ENCODE data around the gene KLC1.

The KLC1 gene

DNA sequence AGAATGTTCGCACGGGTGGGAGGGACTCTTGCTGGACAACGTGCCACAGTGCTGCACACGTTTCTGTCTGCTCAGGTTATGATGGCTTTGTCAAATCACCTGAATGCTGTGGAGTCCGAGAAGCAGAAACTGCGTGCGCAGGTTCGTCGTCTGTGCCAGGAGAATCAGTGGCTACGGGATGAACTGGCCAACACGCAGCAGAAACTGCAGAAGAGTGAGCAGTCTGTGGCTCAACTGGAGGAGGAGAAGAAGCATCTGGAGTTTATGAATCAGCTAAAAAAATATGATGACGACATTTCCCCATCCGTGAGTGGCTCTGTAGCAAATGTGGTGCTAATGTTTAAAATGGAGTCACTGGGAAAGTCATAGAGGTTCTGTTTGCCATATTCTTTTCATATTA, 28.5 kb downstream of the KLC1 start:
- no peak for DNase-seq (ENCODE audit: low read depth in 2 of 2, low spot score in 1 of 2)

DNA sequence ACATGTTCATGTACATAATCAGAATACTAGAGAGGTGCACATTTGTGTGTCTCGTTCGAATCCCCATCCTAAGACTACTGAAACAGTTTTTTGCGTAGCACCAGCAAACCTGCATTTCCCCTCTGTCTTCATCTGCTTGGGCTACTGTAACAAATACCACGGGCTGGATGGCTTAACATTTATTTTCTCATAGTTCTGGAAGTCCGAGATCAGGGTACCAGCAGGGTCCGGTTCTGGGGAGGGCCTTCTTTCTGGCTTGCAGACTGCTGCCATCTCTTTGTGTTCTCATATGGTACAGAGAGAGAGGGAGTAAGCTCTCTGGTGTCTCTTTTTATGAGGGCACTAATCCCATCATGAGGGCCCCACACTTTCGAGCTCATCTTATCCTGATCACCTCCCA, 30.6 kb downstream of the KLC1 start:
- DNase-seq (ENCODE audit: low read depth in 2 of 2, low spot score in 1 of 2) = no peak

DNA sequence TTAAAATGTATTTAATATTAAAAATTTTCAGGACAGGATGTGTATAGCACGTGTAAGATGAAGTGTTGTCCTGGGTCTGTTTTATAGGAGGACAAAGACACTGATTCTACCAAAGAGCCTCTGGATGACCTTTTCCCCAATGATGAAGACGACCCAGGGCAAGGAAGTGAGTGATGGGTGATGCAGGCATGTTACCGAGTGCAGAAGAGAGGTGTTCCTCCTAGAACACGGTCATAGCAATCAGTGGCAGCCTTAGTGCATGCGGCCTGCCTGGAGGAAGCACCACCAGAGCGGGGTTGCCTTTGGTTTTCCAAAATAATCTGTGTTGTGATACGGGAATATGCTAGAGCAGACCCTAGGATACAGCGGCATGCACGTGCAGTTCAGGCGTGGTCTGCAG, 33.0 kb downstream of the KLC1 start:
- no peak for DNase-seq (ENCODE audit: low read depth in 2 of 2, low spot score in 1 of 2)

DNA sequence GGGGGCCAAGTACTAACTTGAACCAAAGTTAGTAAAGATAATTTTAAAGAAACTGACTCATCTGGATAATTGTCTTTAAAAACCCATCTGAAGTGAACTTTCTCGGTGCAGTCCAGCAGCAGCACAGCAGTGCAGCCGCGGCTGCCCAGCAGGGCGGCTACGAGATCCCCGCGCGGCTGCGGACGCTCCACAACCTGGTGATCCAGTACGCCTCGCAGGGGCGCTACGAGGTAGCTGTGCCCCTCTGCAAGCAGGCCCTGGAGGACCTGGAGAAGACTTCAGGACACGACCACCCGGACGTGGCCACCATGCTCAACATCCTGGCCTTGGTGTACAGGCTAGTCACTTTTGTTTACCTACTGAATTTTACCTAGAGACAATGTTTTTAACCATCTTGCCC, 33.6 kb downstream of the KLC1 start:
- DNase-seq (ENCODE audit: low read depth in 2 of 2, low spot score in 1 of 2) = no peak

DNA sequence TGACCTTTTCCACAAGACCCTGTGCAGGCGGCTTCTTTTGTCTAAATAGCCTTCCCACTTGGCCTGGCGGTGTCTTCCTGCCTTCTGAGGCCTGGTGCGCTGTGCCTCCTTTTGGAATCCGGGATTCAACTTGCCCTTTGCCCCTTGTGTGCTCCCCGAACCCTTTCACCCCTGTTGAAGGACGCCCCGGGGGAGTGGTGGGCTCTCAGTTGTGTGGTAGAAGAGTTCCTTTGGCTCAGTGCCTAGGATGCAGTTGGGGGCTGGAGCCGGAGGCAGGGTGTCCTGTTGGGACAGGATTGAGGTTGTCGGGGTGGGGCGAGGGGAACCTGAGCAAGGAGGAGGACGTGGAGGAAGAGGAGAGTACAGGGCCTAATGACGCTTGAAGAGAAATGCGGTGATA, 34.5 kb downstream of the KLC1 start:
- no peak for DNase-seq (ENCODE audit: low read depth in 2 of 2, low spot score in 1 of 2)

DNA sequence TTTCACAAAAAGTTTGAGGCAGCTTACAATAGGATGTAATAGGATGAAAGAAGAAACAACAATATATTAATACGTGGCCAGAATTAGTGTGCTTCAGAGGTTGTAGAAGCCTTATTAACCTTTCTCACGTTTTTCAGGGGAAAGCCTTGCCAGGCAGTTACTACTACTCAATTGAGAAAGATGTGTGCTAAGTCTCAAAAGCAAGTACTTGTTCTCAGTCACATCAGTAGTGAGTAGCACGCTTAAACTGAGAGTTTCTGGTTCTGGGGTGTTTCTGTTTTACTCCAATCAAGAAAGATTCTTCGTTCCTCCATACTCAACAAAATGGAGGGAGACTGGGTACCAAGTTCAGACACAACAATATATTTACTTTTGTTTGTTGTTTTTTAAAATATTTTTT, 38.7 kb downstream of the KLC1 start:
- DNase-seq (ENCODE audit: low read depth in 2 of 2, low spot score in 1 of 2) = no peak

DNA sequence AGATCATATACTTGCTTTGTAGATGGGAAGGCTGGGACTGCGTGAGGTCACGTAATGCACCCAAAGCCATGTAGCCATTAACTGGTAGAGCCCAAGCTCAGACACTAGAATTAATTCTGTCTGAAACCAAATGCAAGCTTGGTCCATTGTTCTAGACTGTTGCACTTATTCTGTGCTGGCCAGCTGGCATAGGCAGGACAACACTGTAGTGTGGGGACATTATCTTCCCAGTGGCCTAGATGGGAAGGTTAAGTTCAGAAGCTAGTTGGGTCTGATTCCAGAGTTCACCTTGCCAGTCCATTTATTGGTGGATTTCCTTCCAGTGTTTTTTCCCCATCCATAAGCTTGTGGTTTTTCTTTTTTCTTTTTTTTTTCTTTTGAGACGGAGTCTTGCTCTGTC, 39.1 kb downstream of the KLC1 start:
- DNase-seq (ENCODE audit: low read depth in 2 of 2, low spot score in 1 of 2) = no peak

DNA sequence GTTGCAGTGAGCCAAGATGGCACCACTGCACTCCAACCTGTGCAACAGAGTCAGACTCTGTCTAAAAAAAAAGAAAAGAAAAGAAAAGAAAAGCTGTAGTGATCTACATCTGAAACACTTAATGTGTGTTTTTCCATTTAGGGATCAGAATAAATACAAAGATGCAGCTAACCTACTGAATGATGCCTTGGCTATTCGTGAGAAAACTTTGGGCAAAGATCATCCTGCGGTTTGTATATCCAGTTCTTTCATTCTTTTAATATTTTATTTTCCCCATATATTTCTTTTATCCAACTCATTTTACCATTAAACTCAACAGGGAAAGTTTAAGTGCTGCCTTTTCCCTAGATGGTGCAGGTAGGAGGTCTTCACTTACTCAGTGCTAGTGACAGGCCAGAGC, 40.4 kb downstream of the KLC1 start:
- DNase-seq (ENCODE audit: low read depth in 2 of 2, low spot score in 1 of 2) = no peak

DNA sequence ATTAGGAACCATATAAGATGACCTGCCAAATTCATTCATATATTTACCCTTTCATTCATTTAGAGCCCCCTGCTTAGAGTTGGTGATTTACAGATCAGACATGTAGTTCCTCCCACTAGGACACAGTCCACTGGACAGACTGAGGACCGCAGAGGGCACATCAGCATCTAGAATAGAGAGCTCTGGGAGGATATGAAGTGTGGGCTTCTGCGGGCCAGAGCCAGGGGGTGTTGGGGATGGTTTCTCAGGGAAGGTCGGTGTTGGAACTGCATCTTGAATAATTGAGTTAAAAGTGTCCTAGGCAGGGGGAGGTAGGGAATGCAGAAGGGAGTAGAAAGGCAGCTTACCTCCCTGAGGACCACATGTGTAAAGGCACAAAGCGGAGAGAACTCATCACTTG, 42.9 kb downstream of the KLC1 start:
- DNase-seq (ENCODE audit: low read depth in 2 of 2, low spot score in 1 of 2) = no peak

DNA sequence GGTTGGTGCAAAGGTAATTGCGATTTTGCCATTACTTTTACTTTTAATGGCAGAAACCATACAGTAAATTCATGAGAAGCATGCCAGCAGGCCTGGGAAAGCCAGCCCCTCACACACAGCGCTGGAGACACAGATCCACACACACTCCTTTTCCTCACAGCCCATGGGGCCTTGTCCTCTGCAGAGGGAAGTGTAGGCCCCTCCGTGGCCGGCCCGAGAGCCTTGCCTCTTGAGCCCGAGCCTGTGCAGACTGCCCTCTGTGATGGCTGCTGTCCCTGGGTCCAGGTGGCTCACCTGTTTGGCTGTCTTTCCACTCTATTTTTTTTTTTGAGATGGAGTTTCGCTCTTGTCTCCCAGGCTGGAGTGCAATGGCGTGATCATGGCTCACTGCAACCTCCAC, 46.9 kb downstream of the KLC1 start:
- DNase-seq (ENCODE audit: low read depth in 2 of 2, low spot score in 1 of 2) = no peak

DNA sequence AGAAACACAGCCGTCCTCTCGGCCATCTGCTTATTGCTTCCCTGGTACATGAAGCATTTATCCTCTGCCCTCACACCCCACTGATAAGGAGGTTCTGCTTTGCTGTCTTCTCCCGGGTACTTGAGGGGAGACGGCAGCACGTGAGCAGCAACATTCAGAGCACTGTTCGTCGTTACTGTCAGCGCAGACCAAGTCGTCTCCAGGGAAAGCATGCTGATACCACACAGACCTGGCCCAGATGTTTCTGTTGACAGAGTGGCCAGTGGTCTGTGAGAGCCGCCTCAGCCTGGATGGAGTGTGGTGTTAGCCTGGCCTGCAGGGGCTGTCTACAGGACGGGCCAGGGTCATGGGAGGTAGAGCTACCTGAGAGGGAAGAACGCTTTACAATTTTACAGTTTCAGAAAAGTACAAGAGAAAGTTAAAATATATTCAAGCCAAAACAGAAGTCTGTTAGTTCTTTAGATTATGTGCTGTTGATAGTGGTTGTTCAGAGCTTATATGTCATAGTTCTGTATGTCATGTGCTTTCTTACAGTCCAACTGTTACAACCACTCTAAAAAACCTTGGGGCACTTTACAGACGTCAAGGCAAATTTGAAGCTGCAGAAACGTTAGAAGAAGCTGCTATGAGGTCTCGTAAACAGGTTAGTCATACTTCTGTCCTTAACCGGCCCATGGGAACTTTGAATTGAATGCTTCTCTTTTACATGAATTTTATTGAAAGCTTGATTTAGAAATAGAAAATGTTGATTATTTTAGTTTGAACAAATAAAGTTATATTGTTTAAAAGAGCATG, 48.1 kb downstream of the KLC1 start:
- no peak for DNase-seq (ENCODE audit: low read depth in 2 of 2, low spot score in 1 of 2)

DNA sequence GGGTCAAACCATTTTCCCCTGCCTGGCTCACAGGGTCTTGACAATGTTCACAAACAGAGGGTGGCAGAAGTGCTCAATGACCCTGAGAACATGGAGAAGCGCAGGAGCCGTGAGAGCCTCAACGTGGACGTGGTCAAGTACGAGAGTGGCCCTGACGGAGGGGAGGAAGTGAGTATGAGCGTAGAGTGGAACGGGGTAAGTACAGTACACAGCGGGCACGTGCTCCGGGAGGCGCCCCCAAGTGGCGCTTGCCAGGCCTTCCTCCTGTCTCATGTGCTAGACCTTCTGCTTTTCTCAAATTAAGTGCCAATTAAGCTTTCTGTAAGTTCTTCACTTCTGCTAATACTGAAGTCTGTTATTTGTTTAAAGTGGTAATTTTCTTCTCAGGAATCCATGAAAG, 50.3 kb downstream of the KLC1 start:
- no peak for DNase-seq (ENCODE audit: low read depth in 2 of 2, low spot score in 1 of 2)

DNA sequence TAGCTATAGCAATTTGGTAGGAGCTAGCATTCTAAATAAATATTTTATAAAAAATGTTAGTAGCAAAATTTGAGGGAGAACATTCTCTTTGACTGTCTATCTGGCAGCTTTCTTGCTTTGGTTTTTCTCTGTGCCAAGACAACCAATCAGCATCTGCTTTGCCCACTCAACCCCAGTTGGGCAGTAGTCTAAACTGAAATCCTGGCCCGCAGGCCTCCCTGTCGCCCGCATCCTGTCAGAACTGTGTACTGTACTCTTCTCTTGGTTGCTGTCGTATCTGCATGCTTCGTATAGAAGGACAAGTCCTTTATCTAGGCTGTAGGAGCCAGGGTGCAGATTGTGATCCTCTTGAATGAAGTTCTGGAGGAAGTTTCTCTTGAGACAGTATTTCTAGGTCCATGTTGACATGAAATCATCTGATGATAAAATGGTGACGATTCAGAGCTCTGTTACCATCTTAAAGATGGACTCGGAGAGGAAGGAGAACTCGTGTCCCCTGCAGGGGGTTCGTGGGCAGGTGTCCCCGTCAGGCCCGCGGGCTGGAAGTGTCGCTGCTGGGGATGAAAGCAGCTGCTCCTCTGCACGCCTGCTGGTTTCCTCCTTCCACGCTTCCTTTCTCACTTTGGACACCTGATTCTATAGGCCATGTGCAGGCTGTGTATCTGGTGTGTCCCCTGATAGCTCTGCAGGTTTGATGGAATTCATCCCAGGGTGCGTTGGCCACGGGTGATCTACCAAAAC, 51.6 kb downstream of the KLC1 start:
- no peak for DNase-seq (ENCODE audit: low read depth in 2 of 2, low spot score in 1 of 2)

DNA sequence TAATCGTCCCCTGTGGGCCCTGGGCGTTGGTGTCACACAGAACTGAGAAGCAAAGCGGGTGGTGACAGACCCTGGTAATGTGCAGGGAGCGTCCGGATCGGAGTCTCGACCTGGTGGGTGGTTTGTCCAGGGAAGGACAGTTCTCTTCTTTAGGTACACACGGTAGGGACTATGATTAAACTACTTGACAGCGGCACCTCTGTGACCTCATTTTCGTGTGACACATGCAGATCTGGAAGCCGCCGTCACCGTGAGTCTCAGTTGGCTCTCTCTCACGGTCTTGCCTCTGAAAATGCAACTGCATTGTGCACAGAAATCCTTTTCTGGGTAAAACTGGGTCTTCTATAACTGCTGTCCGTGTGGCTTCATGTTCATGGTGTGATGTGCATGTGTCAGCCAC, 54.1 kb downstream of the KLC1 start:
- no peak for DNase-seq (ENCODE audit: low read depth in 2 of 2, low spot score in 1 of 2)

DNA sequence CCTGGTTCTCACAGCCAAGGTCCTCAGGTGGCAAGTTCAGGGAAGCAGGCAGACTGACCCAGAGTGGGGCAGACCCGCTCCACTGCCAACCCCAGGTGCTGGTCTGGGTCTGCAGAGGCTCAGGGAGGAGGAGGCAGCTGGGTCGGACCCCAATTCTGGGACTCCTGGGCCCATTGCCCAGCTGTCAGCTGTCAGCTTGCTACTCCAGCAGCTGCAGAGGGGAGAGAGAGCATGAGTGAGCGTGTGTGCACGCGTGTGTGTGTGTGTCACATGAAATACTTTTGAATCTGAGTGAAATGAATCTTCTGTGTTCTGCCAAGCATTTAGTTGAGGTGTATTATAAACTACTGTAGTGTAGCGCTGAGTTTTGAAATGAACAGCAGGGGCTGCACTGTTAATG, 55.5 kb downstream of the KLC1 start:
- no peak for DNase-seq (ENCODE audit: low read depth in 2 of 2, low spot score in 1 of 2)

DNA sequence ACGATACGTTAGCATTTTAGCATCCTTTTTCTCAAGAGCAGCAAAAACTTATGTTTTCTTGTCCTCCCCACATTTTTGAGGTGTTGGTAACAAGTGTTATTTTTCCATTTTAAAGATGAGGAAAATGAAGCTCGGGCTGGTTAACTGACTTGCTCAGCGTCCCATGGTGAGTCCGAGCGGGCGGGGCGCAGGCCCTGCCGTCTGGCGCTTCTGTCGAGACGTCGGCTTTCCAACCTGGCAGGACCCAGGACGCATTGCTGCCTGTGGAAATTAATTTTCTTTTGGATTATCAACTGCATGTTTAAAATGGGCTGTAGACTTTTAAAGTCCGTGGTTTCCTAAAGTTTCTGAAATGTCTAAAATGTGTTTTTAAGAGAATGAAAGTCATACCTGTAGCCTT, 55.9 kb downstream of the KLC1 start:
- no peak for DNase-seq (ENCODE audit: low read depth in 2 of 2, low spot score in 1 of 2)

DNA sequence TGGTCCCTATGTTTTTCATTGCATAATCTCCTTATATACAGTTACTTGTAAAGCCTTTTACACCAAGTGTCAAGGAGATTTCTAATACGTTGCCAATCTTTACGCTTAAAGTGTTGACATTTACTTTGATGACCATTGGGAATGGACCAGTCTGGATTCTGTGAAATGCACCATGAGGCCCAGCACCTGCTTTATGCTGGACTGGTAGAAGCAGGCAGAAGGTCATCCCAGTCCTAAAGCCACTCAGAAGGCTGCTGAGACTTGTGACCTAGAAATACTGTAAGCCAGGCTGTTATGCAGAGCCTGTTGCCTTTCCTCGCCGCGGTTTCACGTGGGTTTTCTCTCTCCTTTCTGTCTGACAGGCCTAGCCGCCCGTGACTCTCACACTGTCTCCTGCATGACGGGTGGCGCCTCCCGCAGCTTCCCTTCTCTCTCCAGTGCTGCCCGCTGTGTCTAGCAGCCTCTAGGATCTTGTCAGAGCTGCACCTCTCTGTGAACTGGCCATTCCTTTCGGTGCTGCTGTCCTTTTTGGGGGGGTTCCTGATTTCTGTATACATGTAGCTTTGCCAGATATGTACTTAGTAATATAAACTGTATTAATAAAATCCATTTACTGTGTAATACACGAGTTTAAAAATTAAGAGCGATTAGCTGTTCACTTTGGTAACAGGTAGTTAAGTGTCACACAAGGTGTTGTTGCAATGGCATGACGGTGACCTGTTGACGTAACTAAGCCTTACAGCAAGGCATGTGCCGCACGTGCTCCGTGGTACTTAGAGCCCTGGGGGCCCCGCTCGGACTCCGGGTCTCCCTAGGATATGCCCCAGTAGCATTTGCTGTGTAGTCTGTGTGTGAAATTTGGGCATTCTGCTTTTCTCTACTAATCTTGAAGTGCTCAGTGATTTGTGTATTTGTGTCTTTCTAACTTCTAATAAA, 56.5 kb downstream of the KLC1 start:
- DNase-seq (ENCODE audit: low read depth in 2 of 2, low spot score in 1 of 2) = no peak

DNA sequence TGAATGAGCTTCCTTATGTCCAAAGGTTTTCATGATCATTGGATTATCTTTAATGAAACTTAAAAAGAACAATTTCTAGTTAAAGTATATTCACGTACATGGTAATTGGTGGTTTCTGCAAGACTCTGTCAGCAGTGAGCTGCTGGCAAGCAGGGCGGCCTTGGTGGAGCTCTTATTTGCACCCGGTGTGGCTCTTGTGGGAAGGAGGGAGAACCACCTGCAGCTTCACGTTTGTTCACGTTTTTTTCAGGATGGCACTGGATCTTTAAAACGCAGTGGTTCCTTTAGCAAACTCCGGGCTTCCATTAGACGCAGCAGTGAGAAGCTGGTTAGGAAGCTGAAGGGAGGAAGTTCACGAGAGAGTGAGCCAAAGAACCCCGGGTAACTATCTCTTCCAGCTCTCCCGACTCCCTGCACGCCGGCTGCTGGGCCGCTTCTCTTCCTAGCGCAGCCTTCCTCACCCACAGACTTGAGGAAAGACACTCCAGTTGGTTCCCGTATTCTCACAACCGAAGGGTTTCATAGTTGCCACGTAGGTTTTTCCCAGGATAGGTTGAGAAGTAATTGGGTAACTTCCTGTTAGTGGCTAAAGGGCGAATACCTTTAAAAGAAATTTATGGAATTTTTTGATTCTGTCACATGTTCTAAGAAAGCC, 57.9 kb downstream of the KLC1 start:
- DNase-seq (ENCODE audit: low read depth in 2 of 2, low spot score in 1 of 2) = no peak

DNA sequence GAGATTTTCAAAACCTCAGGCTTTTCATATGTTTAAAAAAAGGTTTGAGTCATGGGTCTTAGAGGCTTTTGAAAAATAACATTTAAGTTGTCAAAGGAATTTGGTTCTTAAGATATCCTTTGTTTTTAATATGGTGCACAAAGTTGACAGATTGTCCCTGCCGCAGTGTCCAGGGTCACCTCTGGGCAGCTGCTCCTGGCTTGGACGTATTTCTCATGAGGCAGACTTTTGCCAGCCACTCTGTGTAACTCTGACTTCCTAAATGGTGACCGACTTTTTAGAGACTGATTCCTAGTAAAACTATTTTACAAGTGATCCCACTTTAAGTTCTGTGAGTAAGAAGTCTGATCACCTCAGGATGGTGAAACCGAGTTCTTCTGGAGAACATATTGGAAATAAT, 58.7 kb downstream of the KLC1 start:
- no peak for DNase-seq (ENCODE audit: low read depth in 2 of 2, low spot score in 1 of 2)

DNA sequence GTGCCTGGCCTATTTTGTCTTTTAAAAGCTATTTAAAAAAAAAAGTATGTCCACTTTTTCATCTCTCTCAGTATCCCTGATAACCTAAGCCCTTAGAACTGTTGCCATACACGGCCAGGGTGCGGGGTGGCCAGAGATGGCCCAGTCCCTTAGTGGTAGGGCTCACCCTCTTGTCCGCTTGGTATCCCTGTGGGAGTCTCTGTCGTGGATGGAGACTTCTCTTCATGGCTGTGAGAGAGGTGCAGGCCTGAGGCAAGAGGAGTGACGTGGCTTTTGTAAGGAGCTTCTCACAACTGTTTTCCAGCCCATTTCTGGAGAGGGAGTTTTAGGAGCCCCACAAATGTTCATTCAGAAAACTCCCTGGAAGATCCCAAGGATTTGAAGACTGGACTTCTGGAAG, 59.4 kb downstream of the KLC1 start:
- DNase-seq (ENCODE audit: low read depth in 2 of 2, low spot score in 1 of 2) = no peak
